SH-SY5Y (cell line): ENCODE data around the gene STAT5B.

ENCODE experiments used
- GATA2 ChIP-seq: IDR thresholded peaks from 2 replicates; pipeline ENCODE4 v1.6.1; 2011; ENCODE audit warnings: mild to moderate bottlenecking, low read depth, low read length
- GATA3 ChIP-seq: IDR thresholded peaks from 2 replicates; pipeline ENCODE4 v1.6.1; 2011; ENCODE audit warnings: low read depth, mild to moderate bottlenecking, low read length, moderate library complexity

The STAT5B gene

DNA sequence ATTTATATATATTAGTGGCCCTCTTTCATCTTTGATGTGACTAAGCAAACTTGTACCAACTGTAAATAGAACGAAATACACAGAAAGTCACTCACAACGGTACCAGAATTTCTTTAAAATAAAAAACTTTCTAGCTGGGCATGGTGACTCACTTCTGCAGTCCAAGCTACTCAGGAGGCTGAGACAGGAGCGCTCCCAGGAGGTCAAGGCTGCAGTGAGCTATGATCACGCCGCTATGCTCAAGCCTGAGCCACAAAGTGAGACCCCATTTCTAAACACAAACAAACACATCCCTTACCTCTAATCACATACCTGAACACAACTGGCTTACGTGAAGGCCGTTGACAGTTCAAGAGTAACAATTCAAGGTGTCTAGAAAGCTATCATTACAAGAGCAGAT is 29.7 kb downstream of the STAT5B start:
- TF ChIP-seq GATA2 (no peak), GATA3 (no peak)

GRCh38 chr17:42243493-42243982 is 32.7 kb downstream of the STAT5B start:
- TF ChIP-seq GATA3: no peak
- TF ChIP-seq GATA2: no peak

- TF ChIP-seq GATA2: no peak
- TF ChIP-seq GATA3: no peak
These were observed 34.3 kb downstream of the STAT5B start for GRCh38 chr17:42241871-42242270.

- TF ChIP-seq GATA2 (no peak), GATA3 (no peak)
These were observed 36.0 kb downstream of the STAT5B start for GRCh38 chr17:42240201-42240600.

DNA sequence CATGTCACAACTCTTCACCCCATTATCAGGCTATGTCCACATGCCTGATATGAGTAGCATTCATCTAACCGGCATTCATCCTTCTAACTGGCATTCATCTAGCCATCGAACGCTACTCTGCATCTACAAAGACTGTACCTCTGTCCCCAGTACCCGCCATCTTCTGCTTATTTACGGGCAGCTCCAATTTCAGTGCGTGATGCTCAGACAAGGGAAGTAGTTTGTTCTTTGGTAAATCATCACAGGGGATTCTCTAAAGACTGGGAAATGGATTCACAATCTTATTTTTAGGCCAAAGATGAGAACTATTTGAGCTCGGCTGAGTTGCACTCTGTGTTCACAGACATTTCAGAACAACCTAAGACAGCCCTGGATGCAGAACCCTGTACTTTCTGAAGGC is 39.4 kb downstream of the STAT5B start:
- TF ChIP-seq GATA3 (no peak), GATA2 (no peak)

GRCh38 chr17:42233994-42234393 is 42.2 kb downstream of the STAT5B start:
- TF ChIP-seq GATA3 (no peak), GATA2 (no peak)

DNA sequence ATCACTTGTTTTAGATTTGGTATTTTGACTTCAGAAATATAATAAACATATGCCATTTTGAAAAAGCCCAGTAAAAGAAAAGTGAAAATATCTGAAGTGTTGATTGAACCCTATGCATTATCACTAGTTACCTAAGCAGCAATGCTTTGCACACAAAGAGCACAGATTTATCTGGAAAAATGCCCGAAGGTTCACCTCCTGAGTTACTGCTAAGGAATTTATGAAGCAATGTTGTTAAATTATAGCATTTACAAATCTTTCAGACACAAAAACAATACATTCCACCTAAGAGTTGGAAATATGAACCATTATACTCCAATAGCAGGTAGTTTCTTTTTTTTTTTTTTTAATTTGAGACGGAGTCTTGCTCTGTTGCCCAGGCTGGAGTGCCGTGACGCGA is 43.0 kb downstream of the STAT5B start:
- TF ChIP-seq GATA3 (no peak), GATA2 (no peak)

- TF ChIP-seq GATA3: no peak
- no peak for TF ChIP-seq GATA2
These were observed 46.0 kb downstream of the STAT5B start for GRCh38 chr17:42230225-42230624.

DNA sequence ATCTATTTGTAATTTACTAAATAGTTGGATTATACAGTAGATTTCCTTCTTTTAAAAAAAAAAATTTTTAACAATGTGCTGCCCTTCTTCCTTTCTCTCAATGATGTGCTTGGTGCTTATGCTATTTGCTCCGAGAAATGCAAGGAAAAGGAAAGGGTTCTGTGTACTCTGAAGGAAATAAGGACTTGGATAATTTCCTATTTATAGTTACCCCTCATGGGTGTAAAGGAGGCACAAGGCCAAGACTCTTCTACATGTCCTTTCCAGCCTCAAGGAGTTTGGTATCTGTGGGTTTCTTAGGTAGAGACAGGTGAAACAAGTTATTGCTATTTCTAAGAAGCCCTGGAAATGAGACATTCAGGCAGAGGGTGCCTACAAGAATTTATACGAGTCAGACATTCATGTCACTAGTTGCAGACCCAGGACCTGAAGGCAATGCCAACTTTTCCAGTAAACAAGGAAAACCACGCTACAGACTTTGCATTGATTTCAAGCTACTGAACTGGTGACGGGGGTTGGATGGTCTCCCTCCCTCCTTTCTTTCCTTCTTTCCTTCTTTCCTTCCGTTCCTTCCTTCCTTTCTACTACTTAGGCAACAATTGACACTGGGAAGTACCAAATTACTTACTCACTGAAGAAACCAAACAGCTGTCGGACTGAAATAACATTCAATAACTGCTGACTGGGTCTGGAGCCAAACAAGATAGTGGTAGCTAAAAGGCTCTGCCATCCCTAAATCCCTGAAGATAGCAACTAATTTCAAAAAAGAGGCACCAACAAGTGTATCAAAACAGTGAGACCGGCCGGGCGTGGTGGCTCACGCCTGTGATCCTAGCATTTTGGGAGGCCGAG is 48.1 kb downstream of the STAT5B start:
- TF ChIP-seq GATA3: no peak
- TF ChIP-seq GATA2: no peak

DNA sequence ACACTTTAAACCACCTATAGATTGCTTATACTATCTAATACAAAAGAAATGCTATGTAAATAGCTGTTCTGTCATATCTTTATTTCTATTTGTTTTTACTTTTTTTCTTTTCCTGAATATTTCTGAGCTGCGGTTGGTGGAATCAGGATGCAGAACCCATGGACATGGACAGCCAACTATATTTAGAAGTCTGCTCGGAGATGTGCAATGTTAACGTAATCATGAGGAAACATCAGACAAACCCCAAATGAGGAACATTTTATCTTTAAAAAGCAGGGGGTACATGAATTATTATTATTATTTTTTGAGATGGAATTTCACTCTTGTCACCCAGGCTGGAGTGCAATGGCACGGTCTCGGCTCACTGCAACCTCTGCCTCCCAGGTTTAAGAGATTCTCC is 50.5 kb downstream of the STAT5B start:
- TF ChIP-seq GATA3 (no peak), GATA2 (no peak)

DNA sequence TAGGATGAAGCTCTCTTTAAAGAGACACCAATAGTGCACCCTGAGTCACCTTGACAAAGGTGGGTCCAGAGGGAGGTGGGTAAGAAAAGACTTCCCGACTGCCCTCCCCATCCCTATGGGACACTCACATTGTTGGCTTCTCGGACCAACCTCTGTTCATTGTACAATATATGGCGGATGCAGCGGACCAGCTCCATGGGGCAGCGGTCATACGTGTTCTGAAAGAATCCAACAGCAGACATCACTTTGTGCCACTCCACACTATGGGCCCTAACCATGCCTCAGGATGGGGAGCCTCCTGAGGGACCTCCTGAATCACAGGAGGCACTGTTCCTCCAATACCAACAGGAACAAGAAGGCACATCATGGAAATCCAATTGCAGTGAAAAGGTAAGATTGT is 51.5 kb downstream of the STAT5B start:
- TF ChIP-seq GATA3 (no peak), GATA2 (no peak)

DNA sequence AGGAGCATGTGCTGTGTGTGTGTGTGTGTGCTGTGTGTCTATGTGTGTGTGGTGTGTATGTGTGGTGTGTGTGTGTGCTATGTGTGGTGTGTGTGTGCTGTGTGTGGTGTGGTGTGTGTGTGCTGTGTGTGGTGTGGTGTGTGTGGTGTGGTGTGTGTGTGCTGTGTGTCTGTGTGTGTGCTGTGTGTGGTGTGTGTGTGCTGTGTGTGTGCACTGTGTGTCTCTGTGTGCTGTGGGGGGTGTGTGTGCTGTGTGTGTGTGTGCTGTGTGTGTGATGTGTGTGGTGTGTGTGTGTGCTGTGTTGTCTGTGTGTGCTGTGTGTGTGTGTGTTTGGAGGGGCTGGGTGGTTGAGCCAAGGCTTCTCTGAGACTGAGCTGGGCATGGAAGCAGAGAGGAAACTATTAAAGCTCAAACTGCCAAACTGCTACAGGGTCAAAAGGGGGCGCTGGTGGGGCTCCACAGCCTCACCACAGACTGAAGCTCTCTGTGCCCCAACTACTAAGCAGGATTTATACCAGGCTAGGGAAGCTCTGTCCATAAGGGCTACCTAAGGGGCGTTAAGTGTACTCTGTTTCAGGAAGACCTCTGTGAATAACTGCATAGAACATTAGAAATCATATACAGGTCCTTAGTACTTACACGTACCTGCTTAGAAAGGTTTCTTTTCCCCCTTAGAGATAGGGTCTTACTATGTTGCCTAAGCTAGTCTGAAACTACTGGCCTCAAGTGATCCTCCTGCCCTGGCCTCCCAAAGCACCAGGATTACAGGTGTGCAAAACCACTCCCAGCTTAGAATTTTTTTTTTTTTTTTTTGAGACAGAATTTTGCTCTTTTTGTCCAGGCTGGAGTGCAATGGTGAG is 54.1 kb downstream of the STAT5B start:
- TF ChIP-seq GATA3: no peak
- no peak for TF ChIP-seq GATA2

DNA sequence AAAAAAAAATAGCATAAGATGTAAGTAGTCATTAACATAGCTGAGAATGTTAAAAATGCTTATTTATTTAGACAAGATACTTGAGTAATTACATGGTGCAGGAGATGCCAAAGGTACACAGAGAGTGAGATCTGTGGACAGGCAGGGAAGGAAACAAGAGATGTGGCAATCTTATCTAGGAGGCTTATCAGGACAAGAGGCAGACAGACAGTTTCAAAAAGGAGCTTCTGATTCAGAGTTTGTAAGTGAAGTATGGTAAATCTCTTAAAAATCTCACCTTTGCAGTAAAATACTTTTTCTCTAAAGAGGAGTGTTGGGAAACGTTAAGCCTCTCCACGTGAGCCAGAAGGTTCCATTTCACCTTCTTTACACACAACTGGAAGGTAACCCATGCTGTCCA is 62.0 kb downstream of the STAT5B start:
- TF ChIP-seq GATA2 (no peak), GATA3 (no peak)

DNA sequence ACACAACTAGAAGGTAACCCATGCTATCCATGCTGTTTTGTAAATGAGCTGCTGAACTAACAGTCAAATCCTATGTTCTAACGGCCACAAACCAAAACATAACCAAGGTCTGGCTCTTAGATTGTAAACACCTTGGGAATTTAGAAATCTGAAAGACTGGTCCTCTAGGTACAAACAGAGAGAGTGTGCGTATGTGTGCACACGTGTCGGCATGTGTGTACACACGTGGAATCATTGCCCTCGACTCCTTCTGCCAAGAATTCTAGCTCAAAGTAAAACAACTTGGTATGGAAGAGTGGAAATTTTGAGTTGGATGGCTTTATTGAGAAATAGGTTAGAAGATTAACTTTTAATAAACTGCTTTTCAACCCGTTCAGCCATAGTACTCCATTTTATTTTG is 63.8 kb downstream of the STAT5B start:
- TF ChIP-seq GATA2 (no peak), GATA3 (no peak)
